HG03060 (cell line): ENCODE data around the gene FLT4.
"Not testable (repeated sequence)": the region's sequence is repeated elsewhere in the genome, so short reads cannot be mapped to it uniquely, and the experiment has no call there.

ENCODE experiments used
- ATAC-seq: cut with Tn5 transposase; IDR thresholded peaks from one replicate; pipeline ENCODE4 v1.9.1; 2021; ENCODE audit warnings: low read depth, moderate number of reproducible peaks; ENCODE audit not compliant: unreplicated experiment

The FLT4 gene

GRCh38 chr5:180670586-180671359 is 21.4 kb upstream of the FLT4 start:
- no peak for ATAC-seq

GRCh38 chr5:180670157-180670556 is 20.8 kb upstream of the FLT4 start:
- no peak for ATAC-seq

- ATAC-seq, result no peak
These were observed 20.3 kb upstream of the FLT4 start for GRCh38 chr5:180669661-180670060.

GRCh38 chr5:180668835-180669596 is 19.6 kb upstream of the FLT4 start:
- ATAC-seq, result no peak

- ATAC-seq, result no peak
These were observed 17.4 kb upstream of the FLT4 start for GRCh38 chr5:180666812-180667211.

GRCh38 chr5:180665682-180666404 is 16.4 kb upstream of the FLT4 start:
- ATAC-seq, result no peak

- ATAC-seq, result no peak
These were observed 9.6 kb upstream of the FLT4 start for GRCh38 chr5:180658774-180659564.

- ATAC-seq, result not testable (repeated sequence)
These were observed 5.8 kb upstream of the FLT4 start for GRCh38 chr5:180655243-180655642.

- ATAC-seq, result no peak
These were observed 3.4 kb upstream of the FLT4 start for GRCh38 chr5:180652771-180653170.

- ATAC-seq, result no peak
These were observed 2.9 kb upstream of the FLT4 start for GRCh38 chr5:180652346-180652745.

- no peak for ATAC-seq
These were observed 623 bp downstream of the FLT4 start for GRCh38 chr5:180648658-180649296.

GRCh38 chr5:180647941-180648500 is 1.4 kb downstream of the FLT4 start:
- no peak for ATAC-seq

- ATAC-seq, result no peak
These were observed 1.9 kb downstream of the FLT4 start for GRCh38 chr5:180647465-180647864.

GRCh38 chr5:180646963-180647305 is 2.5 kb downstream of the FLT4 start:
- ATAC-seq, result no peak

GRCh38 chr5:180646289-180646962 is 3.0 kb downstream of the FLT4 start:
- ATAC-seq, result no peak

GRCh38 chr5:180645274-180646204 is 3.9 kb downstream of the FLT4 start:
- no peak for ATAC-seq

GRCh38 chr5:180644825-180645273 is 4.6 kb downstream of the FLT4 start:
- ATAC-seq, result no peak
